Prostate gland (tissue), 2 donors: ENCODE measurements around the gene DNAJB13. TPM values are rescaled to one million over a fixed set of nuclear protein-coding genes. Genes with fewer than 3 reads are reported as not detected.

ENCODE experiments used
- DNase-seq: peaks from one replicate; pipeline ENCODE4 v3.0.0-alpha.2; 2019; ENCODE audit warnings: low spot score
- H3K27ac ChIP-seq, 2 donors: fragments of 200-600 bp; sonication (generic); 2 replicates each; pipeline ENCODE4 v1.5.1; 2017 to 2019
- H3K27me3 ChIP-seq: fragments of 200-600 bp; sonication (generic); replicated peaks from 2 replicates; pipeline ENCODE4 v1.5.1; 2019; ENCODE audit not compliant: insufficient read depth
- H3K36me3 ChIP-seq, 2 donors: fragments of 200-600 bp; sonication (generic); 1 replicate in 1 of 2; 2 replicates in 1 of 2; pipeline versions ENCODE4 v1.5.1 to v1.8.1; 2017 to 2019
- H3K4me1 ChIP-seq: fragments of 200-600 bp; sonication (generic); replicated peaks from 2 replicates; pipeline ENCODE4 v1.5.1; 2019
- H3K4me3 ChIP-seq, 2 donors: fragments of 200-600 bp; sonication (generic); 2 replicates each; pipeline ENCODE4 v1.5.1; 2017 to 2019
- H3K9me3 ChIP-seq: fragments of 200-600 bp; sonication (generic); 2 replicates; pipeline ENCODE4 v1.5.1; 2017
- CTCF ChIP-seq, 4 experiments: fragments of 200-600 bp in 2 of 4; fragments of 450-650 bp in 2 of 4; sonication (generic) in 2 of 4; IDR thresholded peaks; 1 replicate in 3 of 4; 2 replicates in 1 of 4; pipeline ENCODE4 v1.5.1; 2016 to 2019; ENCODE audit warnings: antibody characterized with exemption in 4 of 4, mild to moderate bottlenecking in 2 of 4, moderate library complexity in 2 of 4
- POLR2A ChIP-seq: fragments of 450-650 bp; IDR thresholded peaks from one replicate; pipeline ENCODE4 v1.6.1; 2016; ENCODE audit warnings: antibody characterized with exemption, mild to moderate bottlenecking
- POLR2AphosphoS5 ChIP-seq: sonication (generic); formaldehyde crosslinking; IDR thresholded peaks from one replicate; pipeline ENCODE4 v1.6.1; 2017; ENCODE audit warnings: antibody characterized with exemption
- WGBS: methylation state at CpG from one replicate; pipeline ENCODE4 v1.1.5; 2018; 5-methylcytosine and 5-hydroxymethylcytosine counted together
- intact Hi-C: fragments of 100-400 bp; cut with DNase I; formaldehyde crosslinking; loops from one replicate; pipeline ENCODE4 v1.14.2; 2022
- total RNA-seq, 2 donors: library from RNA; depleted of rRNA; stranded (reverse); fragments of >200 nt; gene quantifications; one replicate each; pipeline ENCODE4 v1.1.0, GENCODE V29; 2016

DNAJB13 gene
- total RNA-seq, 2 donors from 2014 or later: 0.59 to 1.9 TPM

DNA sequence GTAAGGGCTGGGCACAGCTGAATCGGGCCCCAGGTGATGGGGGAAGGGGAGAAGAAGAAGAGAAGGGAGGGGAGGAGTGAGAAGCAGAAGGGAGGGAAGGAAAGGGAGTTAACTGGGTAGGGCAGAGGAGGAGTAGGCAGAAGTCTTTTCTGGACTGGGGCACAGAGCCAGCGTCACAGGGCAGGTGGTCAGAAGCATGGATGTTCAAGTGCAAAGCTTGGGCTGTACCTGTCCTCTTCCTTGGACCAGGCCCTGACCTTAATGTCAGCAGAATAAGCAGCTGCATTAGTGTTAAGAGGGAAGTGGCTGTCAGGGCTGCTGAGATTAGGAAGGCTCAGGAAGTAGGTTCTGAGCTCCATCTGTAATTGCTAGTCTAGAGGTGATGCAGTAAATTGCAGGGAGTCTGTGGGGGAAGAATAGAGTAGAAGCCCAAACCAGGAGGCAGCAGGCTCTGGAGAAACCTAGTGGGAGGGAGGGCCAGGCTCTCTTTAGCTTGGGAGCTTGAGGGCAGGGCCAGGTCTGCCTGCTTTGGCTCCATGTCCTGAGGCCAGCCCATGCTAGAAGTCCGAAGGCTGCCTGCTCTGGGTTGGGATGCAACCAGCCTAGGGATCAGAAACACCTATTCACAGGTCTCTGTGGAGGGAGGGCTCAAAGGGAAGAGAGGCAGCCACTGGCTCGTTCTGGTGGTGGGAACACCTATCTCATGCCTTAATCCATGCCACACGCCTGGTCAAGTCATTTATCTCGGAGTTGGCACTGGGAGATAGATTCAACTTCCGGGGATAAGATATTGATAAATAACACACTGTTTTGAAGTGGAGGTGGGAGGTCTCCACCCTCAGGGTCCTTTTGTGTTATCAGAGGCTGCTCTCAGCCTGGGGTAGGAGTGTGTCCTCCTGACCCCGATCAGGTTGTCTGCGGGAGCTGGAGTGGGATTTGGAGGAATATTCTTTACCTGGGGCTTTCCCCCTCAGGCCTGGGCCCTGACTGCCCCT, 59.8 kb downstream of the DNAJB13 start:
- no peaks in the 10 kb centered on the region for H3K36me3 ChIP-seq
- no peaks in the 10 kb centered on the region for H3K27me3 ChIP-seq
- no peaks in the 10 kb centered on the region for H3K9me3 ChIP-seq
- H3K4me3 ChIP-seq: no peak overlapping the region
- DNase-seq: no peak
- intact Hi-C loops: no loop called here
- H3K27ac ChIP-seq: no peak overlapping the region
- H3K4me1 ChIP-seq: no peaks in the 10 kb centered on the region
- 88% methylated on average over 9 of the region's 9 CpGs for WGBS
- no peak for TF ChIP-seq POLR2AphosphoS5

GRCh38 chr11:74011360-74012073, 60.7 kb downstream of the DNAJB13 start:
- no peaks in the 10 kb centered on the region for H3K36me3 ChIP-seq
- no peaks in the 10 kb centered on the region for H3K4me1 ChIP-seq
- H3K9me3 ChIP-seq: no peaks in the 10 kb centered on the region
- no peak overlapping the region for H3K4me3 ChIP-seq
- no peak for TF ChIP-seq CTCF (IDR thresholded peaks at IDR 0.05)
- no peak for TF ChIP-seq POLR2A
- no peak for TF ChIP-seq POLR2AphosphoS5
- no peak overlapping the region for H3K27ac ChIP-seq
- intact Hi-C loops: no loop called here
- 88% methylated on average over 8 of the region's 8 CpGs for WGBS
- H3K27me3 ChIP-seq: no peaks in the 10 kb centered on the region
- no peak for DNase-seq

GRCh38 chr11:74012074-74012809, 61.4 kb downstream of the DNAJB13 start:
- intact Hi-C loops: no loop called here
- Histone ChIP-seq H3K27me3 (no peaks in the 10 kb centered on the region), H3K36me3 (no peaks in the 10 kb centered on the region), H3K27ac (no peak overlapping the region), H3K4me1 (no peaks in the 10 kb centered on the region), H3K4me3 (no peak overlapping the region), H3K9me3 (no peaks in the 10 kb centered on the region)
- TF ChIP-seq POLR2A: no peak
- no peak for DNase-seq
- 89% methylated on average over 14 of the region's 14 CpGs for WGBS

DNA sequence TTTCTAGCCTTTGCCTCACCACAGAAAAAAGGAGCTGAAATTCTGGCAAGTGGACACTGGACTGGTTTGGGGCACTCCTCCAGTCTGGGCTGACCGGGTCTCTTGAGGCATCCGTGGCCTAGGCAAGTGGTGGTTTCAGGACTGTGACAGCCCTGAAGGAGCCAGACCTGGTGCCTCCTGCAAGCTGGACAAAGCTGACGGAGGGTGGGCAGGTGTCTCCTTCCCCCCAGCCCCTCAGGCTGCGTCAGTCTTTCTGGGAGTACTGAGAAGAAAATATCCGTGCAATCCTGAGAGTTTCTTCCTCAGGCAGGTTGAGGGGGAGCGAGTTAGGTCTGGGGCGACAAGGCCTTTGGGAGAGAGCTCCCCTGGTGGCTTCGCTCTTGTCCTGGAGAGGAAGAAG, 62.3 kb downstream of the DNAJB13 start:
- Histone ChIP-seq H3K27me3 (no peaks in the 10 kb centered on the region), H3K36me3 (no peaks in the 10 kb centered on the region), H3K4me3 (no peak overlapping the region), H3K4me1 (no peaks in the 10 kb centered on the region), H3K27ac (no peak overlapping the region), H3K9me3 (no peaks in the 10 kb centered on the region)
- no peak for TF ChIP-seq POLR2A
- no peak for TF ChIP-seq CTCF (IDR thresholded peaks at IDR 0.05)
- TF ChIP-seq POLR2AphosphoS5: no peak
- WGBS: 95% methylated on average over 8 of the region's 8 CpGs
- intact Hi-C loops: no loop called here
- no peak for DNase-seq

DNA sequence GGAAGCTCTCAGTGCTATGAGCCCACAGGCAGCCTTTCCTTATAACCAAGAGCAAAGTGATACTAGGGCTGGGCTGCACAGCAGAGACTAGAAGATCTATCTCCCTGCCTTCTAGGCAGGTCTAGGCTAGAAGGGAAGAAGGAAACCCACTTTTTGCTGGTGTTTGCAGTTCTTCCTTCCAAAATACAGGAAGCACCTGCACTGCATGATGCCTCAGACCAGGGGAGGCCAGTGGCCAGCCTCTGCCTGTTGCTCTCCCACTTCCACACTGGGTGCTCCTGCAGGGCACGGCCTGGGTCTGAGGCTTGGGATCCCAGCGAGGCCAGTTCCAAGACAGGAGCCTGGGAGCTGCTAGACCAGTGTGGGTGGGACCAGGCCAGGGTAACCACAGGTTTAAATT, 64.1 kb downstream of the DNAJB13 start:
- Histone ChIP-seq H3K4me3 (no peak overlapping the region), H3K4me1 (no peaks in the 10 kb centered on the region), H3K36me3 (no peaks in the 10 kb centered on the region)

More for the DNA sequence above, 64.1 kb downstream of the DNAJB13 start:
- Histone ChIP-seq H3K27me3 (no peaks in the 10 kb centered on the region), H3K27ac (no peak overlapping the region), H3K9me3 (no peaks in the 10 kb centered on the region)
- intact Hi-C loops: no loop called here
- no peak for TF ChIP-seq POLR2AphosphoS5
- no peak for DNase-seq
- WGBS: 90% methylated on average over 2 of the region's 2 CpGs
